ENCODE measurements around the gene RNF224. TPM values are rescaled to one million over a fixed set of nuclear protein-coding genes. Genes with fewer than 3 reads are reported as not detected.

The RNF224 gene
- polyA plus RNA-seq (ENCODE audit: insufficient read length in 4 of 4): 10 to 100 TPM in 2 of 4 donors, 1 to 10 TPM in 1, under 1 TPM in 1; 0.41 to 15.5 (median 7.7) TPM

DNA sequence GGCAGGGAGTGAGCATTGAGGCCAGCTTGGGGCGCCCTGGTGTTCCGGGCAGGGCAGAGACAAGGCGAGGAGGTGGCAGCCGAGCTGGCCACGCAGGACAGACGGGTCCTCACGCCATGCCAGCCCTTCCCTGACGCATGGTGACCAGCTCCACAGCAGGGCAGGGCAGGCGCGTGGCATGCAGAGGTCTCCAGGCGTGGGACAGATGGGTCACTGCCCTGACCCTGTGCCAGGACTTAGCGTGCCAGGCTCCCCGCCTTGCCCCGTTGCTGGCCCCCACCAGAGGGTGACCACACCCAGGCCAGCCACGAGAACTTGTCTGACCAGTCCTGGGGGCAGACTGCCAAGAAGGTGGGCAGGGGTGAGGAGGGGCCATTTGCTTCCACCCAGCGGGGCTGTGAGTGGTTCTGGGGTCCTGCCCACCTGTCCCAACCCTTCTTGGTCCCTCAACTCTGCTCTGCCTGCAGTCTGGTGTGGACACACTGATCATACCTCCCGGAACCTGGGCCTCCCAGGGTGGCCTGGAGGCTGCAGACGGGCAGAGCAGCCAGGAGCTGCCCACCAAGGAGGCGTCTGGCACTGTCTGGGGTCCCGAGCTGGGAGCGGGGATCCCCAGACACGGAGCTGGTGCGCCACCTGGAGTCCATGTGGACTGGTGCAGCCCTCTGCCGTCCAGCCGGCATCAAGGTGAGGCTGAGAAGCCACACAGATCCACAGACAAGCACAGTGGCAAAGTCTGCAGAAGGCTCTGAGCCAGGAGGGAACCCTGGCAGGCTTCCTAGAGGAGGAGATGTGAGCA, at the start of gene RNF224:
Gene RNF224 (plus strand): TSS at position 449 of the 799 bp plus-strand sequence. CDS start 834 bp downstream, outside the sequence.
- peak in 1 of 4 donors; percentile 60 for DNase-seq (ENCODE audit: low read depth in 4 of 4, low spot score in 3 of 4)

DNA sequence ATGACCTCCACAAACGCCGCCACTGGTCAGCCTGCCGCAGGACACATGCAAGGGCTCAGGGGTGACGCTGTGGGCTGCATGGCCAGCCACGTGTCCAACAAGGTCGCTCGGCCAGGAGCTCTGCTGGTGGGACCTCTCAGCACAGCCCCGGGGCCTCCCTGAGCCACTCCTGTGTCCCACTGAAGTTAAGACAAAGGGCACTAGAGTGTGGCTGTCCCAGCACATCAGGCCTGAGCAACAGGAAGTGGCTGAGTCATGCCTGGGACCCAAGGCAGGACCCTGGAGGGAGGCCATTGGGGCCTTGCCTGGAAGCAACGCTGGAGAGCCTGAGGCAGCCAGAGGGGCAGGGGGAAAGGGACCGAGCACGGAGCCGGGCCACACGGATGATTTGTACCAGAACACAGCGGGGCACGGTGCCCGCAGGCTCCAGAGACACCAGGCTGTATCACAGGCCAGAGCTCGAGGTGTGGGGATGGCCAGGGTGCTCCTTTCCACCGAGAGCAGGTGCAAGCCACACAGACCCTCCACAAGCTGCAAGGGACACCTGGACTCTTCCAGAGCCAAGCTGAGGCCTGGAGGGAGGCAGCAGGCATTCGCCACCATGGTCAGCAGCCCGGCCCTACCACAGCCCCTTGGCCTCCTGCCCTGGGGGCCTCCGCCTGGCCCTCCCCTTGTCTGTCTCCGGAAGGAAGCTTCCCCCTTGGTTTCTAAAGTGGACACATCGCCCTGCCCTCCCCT, 48.9 kb upstream of the RNF224 start:
- no peak for DNase-seq (ENCODE audit: low read depth in 4 of 4, low spot score in 3 of 4)

DNA sequence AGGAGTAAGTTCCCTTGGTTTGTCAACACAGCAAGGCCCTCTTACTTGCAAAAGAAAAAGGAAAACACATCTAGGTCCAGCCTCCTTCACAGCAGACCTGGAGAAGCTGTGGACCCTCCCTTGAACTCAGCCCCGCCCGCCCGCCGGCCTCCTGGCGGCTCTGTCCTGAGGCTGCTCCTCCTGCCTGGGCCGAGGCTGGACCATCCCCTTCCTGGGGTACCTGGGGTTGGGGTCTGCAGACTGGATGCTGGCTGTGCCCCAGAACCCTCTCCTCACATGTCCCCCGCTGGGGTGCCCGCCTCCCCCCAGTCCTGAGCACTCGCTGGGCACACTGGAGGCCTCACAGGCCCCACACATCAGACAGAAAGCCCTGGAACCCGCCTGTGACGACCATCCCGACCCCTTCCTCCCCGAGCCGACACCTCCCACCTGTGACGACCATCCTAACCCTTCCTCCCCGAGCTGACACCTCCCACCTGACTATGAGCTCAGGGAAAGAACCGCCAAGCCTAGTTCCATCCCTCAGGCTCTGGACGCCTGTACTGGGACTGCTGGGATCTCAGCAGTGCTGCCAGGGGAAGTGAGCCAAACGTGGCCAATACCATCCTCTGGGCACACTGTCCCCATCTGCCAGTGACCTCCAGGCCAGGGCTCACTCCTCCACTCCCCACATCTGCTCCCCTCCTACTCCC, 48.2 kb upstream of the RNF224 start:
- DNase-seq (ENCODE audit: low read depth in 4 of 4, low spot score in 3 of 4): no peak

DNA sequence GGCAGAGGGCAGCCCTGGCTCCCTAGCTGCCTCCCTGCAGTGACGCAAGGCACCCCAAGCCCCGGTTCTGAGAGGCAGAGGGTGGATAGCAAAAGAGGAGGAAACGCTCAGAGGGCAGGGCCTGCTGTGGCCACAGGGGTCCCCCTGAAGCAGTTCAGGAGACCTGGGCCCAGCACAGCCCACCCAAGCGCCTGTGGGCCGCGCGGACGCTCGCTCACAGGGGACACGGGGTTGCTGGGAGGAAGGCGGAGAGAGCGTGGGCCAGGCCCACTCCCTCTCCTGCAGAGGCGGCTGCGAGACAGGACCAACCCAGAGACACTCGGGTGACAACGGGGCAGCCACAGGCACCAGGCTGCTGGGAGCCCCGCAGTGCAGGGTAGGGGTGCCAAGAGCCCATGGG, 47.5 kb upstream of the RNF224 start:
- DNase-seq (ENCODE audit: low read depth in 4 of 4, low spot score in 3 of 4): no peak

DNA sequence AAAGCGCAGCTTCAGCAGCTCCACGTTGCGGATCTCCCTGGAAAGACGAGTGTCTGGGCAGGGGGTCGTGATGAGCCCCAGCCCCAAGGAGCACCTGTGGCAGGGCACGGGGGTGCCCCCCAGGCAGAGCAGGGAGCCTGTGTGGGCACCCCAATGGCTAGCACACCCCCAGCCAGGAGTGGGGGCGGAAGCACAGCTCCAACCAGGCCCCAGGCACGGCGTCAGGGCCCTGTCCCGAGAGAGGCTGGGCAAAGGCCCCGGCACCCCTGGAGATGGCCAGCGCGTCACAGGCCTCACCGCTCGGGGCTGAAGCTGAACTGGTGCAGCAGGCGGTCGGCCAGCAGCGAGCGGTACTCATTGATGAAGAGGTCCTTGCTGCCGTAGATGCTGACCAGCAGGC, 46.8 kb upstream of the RNF224 start:
- DNase-seq (ENCODE audit: low read depth in 4 of 4, low spot score in 3 of 4): no peak

DNA sequence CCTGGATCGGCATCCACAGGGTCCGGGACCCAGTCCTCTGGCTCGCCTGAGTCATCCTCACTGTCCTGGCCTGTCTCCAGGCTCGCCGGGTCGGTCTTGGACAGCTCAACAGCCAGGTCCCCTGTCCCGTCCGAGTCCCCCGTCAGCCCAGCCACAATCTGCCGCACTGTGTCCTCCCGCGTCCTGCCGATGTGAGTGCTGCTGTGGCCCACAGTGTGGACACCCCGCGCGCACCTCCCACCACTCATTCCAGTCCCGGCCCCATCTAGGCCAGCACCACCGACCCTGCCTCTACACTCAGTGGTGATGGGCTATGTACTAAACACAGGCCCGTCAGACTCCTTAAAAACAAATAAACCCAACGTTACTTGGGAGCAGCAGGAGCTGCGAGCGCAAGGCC, 45.6 kb upstream of the RNF224 start:
- DNase-seq (ENCODE audit: low read depth in 4 of 4, low spot score in 3 of 4): no peak

DNA sequence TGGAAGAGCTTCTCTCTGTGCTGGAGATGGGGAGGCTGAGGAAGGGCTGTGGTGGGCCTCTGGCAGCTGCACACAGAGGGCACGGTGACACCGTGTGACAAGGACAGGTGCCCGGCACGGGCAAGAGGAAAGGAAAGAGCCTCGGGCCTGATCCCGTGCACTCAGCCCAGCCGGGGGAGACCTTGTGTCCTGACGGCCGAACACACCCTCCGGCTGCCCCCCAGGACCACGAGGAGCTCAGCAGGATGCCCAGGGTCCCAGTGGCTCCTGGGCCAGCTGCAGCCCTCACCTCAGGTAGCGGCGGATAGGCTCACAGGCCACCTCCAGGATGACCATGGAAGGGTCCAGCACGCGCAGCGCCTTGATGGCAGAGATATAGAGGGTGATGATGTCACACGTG, 44.5 kb upstream of the RNF224 start:
- DNase-seq (ENCODE audit: low read depth in 4 of 4, low spot score in 3 of 4): no peak

DNA sequence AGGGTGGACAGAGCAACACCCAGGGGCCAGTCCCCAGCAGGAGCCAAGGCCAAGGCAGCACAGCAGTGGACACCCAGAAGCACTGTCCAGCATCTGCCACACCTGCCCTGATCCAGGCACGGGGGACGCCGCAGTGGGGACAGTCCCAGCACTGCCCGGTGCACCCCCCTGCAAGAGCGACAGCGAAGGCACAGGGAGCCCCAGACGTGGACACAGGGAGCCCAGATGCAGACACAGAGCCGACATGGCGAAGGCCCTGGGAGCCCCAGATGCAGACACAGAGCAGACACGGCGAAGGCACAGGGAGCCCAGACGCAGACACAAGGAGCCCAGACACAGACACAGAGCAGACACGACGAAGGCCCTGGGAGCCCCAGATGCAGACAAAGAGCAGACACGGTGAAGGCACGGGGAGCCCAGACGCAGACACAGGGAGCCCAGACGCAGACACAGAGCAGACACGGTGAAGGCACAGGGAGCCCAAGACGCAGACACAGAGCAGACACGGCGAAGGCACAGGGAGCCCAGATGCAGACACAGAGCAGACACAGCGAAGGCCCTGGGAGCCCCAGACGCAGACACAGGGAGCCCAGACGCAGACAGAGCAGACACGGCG, 43.2 kb upstream of the RNF224 start:
- DNase-seq (ENCODE audit: low read depth in 4 of 4, low spot score in 3 of 4): no peak

DNA sequence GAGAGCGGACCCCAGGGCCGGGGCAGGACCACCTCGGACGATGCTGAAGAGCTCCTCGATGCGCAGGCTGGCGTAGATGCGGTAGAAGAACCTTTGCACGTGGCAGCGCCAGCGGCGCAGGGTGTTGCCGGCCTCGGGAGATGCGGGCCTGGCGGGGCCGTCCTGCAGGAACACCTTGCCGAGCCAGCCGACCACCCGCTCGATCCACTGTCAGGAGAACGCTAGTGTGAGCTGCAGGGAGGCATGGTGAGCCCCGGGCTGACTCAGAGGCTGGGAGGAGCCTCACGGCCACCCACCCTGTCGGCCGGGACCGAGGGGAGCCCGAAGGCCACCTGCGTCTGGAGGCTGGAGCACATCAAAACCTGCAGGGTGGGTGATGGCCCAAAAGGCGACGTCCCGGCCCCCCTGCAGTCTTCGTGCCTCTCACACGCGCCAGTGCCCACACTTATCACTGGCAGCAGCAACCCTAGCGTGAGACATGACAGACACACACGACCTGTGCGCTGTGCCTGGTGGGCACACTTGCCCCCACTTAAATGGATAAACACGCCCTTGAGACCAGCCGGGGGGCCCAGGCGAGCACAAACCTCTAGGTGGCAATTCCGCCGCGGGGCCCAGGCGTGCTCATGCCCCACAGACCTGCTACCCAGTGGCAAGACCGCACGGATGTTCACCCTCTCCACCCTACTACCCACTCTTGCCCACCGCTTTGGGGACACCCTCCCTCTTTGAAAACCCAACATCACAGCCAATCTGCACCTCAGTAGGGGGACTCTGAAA, 42.2 kb upstream of the RNF224 start:
- DNase-seq (ENCODE audit: low read depth in 4 of 4, low spot score in 3 of 4): no peak

DNA sequence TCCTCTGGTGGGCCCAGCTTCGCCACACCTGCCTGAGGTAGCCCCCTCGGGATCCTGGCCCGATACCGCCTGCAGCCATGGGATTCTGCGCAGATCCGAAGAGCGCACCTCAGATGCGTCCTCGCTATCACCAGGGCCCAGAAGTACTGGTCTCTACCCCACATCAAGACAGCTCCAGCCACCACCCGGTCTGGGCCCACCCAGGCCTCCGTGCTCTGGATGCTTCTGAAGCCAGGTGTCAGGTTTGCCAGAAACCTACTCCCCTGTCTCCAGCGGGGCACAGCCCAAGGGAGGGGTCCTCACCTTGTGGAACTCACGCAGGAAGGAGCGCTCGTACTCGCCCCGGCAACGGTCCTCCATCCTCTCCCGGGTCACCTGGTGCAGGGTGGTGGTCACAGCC, 41.4 kb upstream of the RNF224 start:
- DNase-seq (ENCODE audit: low read depth in 4 of 4, low spot score in 3 of 4): no peak

DNA sequence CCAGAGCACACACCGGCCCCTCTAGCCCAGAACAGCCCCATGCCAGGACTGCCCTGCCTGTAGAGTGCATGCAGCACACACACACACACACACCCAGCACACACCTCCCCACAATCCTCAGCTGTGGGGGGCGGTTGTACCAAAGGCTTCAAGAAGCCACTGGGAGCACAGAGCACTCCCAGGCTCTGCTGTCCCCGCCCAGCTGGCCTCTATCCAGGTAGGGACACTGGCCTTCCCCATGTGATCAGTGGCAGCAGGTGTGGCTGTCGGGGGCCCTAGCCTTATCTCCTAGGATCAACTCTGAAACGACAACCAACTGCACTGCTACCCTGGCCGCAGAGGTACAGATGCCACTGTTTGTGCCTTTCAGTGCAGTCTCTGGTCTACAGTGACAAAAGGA, 40.9 kb upstream of the RNF224 start:
- no peak for DNase-seq (ENCODE audit: low read depth in 4 of 4, low spot score in 3 of 4)

DNA sequence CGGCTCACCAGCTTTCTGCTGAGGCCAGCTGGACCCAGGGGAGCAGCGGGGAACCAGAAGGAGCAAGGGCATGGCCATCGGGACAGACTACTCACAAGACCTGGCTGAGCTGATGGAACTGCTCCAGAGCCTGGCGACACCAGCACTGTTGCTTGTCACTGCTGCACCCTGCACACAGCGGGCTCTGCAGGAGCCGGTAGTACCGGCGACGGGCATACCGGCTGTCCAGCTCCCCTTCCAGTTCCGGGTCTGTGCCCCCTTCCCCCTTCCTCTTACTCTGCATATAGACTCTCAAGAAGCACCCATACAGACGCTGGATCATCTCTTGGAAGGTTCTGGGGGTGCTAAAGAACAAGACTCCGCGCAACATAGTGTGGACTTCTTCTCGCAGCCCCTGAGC, 39.9 kb upstream of the RNF224 start:
- no peak for DNase-seq (ENCODE audit: low read depth in 4 of 4, low spot score in 3 of 4)

DNA sequence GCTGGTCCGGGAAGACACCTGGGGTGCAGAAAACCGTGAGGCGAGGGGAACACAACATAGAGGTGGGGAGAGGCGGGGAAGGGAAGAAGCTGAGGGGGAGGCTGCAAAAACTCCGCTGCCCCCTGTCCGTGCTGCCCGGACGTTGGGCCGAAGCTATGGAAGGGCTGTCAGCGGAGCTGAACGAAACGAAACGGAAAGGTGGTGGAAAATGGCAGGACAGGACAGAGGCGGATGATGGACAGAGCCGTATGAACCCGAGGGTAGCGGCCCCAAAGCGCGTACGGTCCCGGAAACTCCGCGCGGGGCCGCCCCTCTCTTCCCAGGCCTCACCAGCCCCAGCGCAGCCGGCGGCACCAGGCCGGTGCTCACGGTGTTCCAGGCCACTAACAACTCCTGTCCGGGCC, 39.2 kb upstream of the RNF224 start:
- no peak for DNase-seq (ENCODE audit: low read depth in 4 of 4, low spot score in 3 of 4)

DNA sequence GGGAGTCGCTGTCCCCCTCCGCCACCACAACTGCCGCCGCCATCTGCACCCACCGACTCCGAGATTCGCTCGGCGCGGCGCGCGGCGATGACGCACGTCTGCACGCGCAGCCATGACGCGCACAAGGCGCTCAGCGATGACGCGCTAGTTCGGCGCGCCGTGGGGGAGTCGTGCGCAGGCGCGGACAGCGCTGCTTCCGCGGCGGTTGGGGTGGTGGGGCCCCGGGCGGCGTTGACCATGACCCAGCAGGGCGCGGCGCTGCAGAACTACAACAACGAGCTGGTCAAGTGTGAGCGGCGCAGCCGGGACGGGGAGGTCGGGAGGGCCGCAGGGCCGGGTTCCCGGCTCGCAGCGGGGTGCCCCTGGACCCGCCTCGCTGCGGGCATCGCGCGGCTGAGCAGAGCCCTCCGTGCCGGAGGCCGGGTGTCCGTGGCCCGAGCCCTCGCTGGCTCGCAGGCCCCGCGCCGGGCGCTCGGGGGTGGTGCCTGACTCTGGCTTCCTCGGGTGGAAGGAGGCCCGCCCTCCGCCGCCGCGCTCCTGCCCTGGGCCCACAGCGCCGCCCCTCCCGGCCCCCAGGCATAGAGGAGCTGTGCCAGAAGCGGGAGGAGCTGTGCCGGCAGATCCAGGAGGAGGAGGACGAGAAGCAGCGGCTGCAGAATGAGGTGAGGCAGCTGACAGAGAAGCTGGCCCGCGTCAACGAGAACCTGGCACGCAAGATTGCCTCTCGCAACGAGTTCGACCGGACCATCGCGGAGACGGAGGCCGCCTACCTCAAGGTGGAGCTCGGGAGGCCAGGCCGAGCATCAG, 38.6 kb upstream of the RNF224 start, which contains the start of the genes ANAPC2 and SSNA1:
Gene ANAPC2 (minus strand): TSS at position 71 of the 807 bp plus-strand sequence. CDS start 28 bp downstream, at position 43.
Gene SSNA1 (plus strand): TSS at position 187 of the 807 bp plus-strand sequence. CDS start 51 bp downstream, at position 238.
- DNase-seq (ENCODE audit: low read depth in 4 of 4, low spot score in 3 of 4): peak; percentile 88 to 92 (median 90)

DNA sequence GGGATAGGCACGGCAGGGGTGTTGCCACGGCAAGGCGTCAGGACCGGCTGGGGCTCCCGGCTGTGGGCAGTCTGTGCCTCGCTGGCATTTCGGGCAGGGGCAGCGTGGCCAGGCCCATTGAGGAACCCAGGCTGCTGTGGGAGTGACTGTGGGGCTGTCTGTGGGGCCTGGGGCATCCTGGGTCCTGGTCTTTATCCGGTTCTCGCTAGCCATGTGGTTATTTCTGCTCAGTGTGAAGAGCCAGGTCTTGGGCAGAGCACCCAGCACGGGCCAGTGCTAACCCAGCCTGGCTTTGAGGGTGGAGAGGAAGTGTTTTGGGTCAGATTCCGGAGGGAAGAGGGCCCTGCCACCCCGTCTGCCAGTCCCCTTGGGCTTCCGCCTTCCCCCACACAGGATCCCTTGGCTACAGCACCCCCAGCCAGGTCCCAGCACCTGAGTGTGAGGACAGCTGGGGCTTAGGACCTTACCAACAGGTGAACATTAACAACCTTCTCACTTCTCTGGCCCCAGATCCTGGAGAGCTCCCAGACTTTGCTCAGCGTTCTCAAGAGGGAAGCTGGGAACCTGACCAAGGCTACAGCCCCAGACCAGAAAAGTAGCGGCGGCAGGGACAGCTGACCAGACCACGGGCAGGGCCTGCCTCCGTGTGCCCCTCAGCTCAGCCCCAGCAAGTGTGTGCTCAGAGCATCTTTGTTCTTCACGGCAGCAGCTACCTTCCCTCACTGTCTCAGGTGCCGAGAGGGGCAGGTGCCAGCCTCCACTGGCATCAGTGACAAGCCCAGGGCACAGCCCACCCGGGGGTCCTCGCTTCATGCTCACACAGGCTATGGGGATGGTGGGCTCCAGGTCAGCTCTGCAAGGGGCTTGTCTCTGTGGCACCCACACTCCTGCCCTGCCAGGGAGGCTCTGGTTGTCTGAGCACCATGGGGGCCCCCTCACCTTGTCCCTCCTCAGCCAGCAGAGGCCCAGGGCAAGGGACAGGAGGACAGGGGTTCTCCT, 37.7 kb upstream of the RNF224 start:
- no peak for DNase-seq (ENCODE audit: low read depth in 4 of 4, low spot score in 3 of 4)

DNA sequence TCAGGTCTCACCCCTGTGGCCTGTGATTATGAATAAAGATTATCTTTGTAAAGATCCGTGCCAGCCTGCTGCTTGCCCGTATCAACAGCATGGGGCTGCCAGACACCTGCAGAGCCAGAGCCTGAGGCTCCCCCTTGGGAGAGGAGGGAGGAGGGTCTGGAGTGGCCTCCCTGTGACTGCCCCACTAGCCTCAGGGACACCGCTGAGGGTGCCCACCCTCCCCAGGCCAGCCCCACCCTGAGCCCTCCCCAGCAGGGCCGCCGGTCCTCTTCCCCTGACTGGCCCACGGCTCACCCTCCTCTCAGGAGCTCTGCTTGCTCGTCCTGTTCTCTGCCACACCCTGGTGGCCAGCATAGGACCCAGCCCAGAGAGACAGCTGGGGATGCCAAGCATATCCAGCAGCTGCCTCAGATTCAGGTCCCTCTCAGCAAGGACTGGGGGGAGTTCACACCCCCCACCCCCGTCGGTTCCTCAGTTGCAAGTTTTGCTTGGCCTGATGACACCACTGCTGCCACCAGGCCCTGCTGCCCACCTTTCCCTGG, 36.9 kb upstream of the RNF224 start:
- DNase-seq (ENCODE audit: low read depth in 4 of 4, low spot score in 3 of 4): no peak

DNA sequence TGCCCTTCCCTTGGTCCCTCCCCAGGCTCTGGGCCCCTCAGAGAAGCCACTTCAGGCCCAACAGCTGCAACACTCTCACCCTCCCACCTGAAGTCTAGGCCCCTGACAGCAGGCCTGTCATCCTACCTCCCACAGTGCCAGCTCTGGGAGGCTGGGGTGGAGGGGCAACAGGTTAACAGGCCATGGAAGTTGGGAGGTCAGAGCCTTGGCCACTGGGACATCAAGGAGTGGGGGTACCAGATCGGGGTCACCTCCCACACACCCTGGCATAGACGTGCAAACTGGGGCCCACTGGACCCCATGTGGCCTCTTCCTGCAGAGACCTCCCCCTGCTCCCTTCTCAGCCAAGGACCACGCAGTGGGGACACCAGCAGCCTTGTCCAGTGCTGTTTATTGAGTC, 36.1 kb upstream of the RNF224 start:
- no peak for DNase-seq (ENCODE audit: low read depth in 4 of 4, low spot score in 3 of 4)

All from left renal pelvis (tissue), 4 donors.